Activated naive CD8-positive, alpha-beta T cell (primary cell): ENCODE results near the gene HINT3.
"Not testable (repeated sequence)": the region's sequence is repeated elsewhere in the genome, so short reads cannot be mapped to it uniquely, and the experiment has no call there.

Experiments
- H3K27ac Mint-ChIP-seq: one replicate; pipeline ENCODE4 v1.8.0; 2021; ENCODE audit warnings: mixed read lengths
- H3K27me3 Mint-ChIP-seq: one replicate; pipeline ENCODE4 v1.8.0; 2021; ENCODE audit warnings: mixed read lengths
- H3K36me3 Mint-ChIP-seq: one replicate; pipeline ENCODE4 v1.8.0; 2021; ENCODE audit warnings: mixed read lengths
- H3K4me1 Mint-ChIP-seq: one replicate; pipeline ENCODE4 v1.8.0; 2021; ENCODE audit warnings: low read depth, mixed read lengths
- H3K4me3 Mint-ChIP-seq: one replicate; pipeline ENCODE4 v1.8.0; 2021; ENCODE audit warnings: mild to moderate bottlenecking, mixed read lengths
- H3K9me3 Mint-ChIP-seq: one replicate; pipeline ENCODE4 v1.8.0; 2021; ENCODE audit warnings: low read depth, mixed read lengths

Gene HINT3

DNA sequence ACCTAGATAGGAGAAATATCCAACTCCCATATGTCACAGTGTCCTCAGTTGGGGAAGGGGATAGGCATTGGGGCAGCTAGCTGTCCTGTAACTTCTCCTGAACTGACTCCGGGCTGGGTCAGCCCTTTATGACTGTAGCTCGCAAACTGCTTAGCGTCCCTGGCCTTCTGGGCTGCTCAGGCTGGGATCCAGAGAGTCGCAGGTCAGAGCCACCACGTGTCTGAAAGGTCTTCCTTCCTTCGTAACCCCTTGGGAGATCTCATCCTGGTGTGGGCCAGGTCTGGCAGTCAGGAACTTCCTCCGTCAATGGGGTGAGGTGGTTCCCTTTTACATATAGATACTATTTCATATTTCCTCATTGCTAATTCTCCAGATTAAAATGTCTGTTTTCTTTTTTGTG, 28.8 kb upstream of the HINT3 start:
- no peaks in the 10 kb centered on the region for H3K9me3 Mint-ChIP-seq
- no peaks in the 10 kb centered on the region for H3K27me3 Mint-ChIP-seq
- no peak overlapping the region for H3K27ac Mint-ChIP-seq
- no peak overlapping the region for H3K4me3 Mint-ChIP-seq
- peaks cover 3% of the 10 kb centered on the region for H3K4me1 Mint-ChIP-seq
- H3K36me3 Mint-ChIP-seq: peaks cover 28% of the 10 kb centered on the region

DNA sequence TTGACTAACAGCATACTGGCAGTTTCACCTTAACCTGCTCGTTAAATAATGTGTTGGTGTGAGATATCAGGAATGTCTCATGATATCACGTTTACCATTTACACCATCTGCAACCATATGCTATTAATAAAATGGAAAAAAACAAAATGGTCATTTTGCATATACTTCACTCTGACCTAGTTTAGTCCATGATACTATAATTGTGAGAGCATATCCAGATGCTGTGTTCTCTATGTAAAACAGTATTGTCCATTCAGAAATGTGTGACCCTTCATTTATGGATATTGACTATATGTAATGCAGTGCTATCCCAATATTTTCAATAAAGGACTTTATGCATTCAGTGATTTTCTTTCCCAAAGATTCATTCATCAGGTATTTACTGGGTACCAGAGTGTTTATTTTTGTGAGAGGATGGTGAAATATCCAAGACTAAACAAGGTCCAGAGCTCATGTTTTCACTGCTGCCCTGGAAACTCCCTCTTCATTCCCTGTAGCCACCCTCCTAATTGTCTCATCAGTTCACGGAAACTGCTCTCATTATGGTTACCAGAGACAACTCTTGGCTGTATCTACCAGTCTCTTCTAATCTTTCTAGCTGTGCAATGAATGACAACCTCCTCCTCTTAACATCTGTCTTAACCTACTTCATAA, 25.7 kb upstream of the HINT3 start:
- Mint-ChIP-seq H3K27ac (no peak overlapping the region), H3K4me1 (peaks cover 3% of the 10 kb centered on the region), H3K4me3 (no peak overlapping the region), H3K36me3 (peaks cover 19% of the 10 kb centered on the region), H3K9me3 (no peaks in the 10 kb centered on the region), H3K27me3 (no peaks in the 10 kb centered on the region)

DNA sequence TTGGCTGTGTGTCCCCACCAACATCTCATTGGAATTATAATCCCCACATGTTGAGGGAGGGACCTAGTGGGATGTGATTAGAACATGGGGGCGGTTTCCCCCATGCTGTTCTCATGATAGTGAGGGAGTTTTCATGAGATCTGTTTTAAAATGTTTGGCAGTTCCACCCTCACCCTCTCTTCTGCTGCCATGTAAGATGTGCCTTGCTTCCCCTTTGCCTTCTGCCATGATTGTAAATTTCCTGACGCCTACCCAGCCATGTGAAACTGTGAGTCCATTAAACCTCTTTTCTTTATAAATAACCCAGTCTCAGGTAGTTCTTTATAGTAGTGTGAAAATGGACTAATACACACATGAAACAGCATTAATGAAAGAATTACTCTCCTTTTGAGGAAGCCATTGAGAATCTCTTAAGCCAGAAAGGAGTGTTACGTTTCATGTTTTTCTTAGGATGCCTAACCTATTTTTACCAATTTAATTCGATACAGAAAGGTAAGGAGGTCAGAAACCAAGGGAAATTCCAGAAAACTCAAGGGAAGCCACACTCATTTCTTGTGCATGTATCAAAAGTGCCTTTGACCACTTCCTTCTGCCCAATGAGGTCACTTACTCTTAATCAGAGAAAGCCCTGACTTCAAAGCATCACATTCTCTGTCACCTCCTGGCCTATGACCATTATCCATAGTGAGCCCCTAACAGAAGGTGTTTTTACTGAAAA, 24.7 kb upstream of the HINT3 start:
- Mint-ChIP-seq H3K27ac (no peak overlapping the region), H3K9me3 (no peaks in the 10 kb centered on the region), H3K4me3 (no peak overlapping the region), H3K4me1 (peaks cover 3% of the 10 kb centered on the region), H3K27me3 (no peaks in the 10 kb centered on the region), H3K36me3 (peaks cover 16% of the 10 kb centered on the region)

DNA sequence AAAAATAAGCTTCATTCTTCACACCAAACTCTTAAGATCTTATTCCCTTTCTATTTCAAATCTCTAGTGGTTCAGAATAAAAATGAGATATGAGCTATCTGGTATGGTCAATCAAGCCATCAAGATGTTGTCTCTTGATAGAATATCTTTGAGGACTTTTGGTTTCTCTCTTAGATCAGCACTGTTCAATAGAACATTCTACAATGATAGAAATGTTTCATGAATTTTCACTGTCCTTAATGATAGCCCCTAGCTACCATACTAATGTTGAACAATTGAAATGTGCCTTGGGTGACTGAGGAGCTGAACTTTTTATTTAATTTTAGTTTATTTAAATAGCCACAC, 24.1 kb upstream of the HINT3 start:
- peaks cover 16% of the 10 kb centered on the region for H3K36me3 Mint-ChIP-seq
- H3K4me3 Mint-ChIP-seq: no peak overlapping the region
- peaks cover 3% of the 10 kb centered on the region for H3K4me1 Mint-ChIP-seq
- H3K27me3 Mint-ChIP-seq: no peaks in the 10 kb centered on the region
- H3K9me3 Mint-ChIP-seq: no peaks in the 10 kb centered on the region
- H3K27ac Mint-ChIP-seq: no peak overlapping the region

DNA sequence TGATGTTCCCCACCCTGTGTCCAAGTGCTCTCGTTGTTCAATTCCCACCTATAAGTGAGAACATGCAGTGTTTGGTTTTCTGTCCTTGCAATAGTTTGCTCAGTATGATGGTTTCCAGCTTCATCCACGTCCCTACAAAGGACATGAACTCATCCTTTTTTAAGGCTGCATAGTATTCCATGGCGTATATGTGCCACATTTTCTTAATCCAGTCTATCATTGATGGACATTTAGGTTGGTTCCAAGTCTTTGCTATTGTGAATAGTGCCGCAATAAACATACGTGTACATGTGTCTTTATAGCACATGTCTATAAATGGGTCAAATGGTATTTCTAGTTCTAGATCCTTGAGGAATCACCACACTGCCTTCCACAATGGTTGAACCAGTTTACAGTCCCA, 21.1 kb upstream of the HINT3 start:
- not testable (repeated sequence) for H3K4me1 Mint-ChIP-seq, H3K9me3 Mint-ChIP-seq, H3K4me3 Mint-ChIP-seq, H3K27ac Mint-ChIP-seq, H3K36me3 Mint-ChIP-seq, H3K27me3 Mint-ChIP-seq

DNA sequence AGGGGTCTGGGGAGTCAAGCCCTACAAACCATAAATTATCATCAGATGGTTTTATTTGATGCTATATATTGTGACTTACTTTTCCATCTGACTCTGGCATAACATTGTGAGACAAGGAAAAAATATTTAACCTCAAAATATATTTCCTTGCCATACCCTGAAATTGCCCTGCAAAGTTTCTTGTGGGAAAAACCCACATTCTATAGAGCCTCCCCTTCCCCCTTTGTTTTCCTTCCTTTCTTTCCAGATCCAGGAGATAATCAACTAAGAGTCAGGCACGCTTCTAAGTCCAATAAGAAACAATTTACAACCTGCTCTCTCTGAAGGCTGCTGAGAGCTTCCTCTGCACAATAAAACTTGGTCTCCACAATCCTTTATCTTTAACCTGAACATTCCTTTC, 17.5 kb upstream of the HINT3 start:
- H3K4me3 Mint-ChIP-seq: no peak overlapping the region
- peaks cover 12% of the 10 kb centered on the region for H3K27me3 Mint-ChIP-seq
- H3K27ac Mint-ChIP-seq: no peak overlapping the region
- H3K4me1 Mint-ChIP-seq: no peaks in the 10 kb centered on the region
- H3K36me3 Mint-ChIP-seq: peaks cover 2% of the 10 kb centered on the region
- H3K9me3 Mint-ChIP-seq: no peaks in the 10 kb centered on the region

DNA sequence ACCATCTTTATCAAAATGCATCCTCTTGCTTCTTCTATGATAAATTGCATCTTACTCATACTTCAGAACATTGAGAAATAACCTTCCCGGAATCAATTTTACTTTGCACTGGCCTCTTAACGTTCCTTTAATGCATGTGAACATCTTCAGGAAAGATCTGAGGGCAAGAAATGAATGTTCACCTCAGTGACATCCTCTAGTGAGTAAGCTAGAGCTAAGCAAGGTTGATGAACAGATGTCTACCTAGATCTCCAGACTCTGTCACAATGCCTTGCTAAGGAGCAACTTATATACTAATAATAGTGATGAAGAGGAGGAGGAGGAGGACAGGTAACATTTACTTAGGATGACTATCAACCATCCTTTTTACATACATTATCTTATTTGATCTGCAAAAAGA, 16.8 kb upstream of the HINT3 start:
- Mint-ChIP-seq H3K4me1 (no peaks in the 10 kb centered on the region), H3K9me3 (no peaks in the 10 kb centered on the region), H3K4me3 (no peak overlapping the region), H3K27me3 (peaks cover 12% of the 10 kb centered on the region), H3K36me3 (peaks cover 2% of the 10 kb centered on the region), H3K27ac (no peak overlapping the region)

DNA sequence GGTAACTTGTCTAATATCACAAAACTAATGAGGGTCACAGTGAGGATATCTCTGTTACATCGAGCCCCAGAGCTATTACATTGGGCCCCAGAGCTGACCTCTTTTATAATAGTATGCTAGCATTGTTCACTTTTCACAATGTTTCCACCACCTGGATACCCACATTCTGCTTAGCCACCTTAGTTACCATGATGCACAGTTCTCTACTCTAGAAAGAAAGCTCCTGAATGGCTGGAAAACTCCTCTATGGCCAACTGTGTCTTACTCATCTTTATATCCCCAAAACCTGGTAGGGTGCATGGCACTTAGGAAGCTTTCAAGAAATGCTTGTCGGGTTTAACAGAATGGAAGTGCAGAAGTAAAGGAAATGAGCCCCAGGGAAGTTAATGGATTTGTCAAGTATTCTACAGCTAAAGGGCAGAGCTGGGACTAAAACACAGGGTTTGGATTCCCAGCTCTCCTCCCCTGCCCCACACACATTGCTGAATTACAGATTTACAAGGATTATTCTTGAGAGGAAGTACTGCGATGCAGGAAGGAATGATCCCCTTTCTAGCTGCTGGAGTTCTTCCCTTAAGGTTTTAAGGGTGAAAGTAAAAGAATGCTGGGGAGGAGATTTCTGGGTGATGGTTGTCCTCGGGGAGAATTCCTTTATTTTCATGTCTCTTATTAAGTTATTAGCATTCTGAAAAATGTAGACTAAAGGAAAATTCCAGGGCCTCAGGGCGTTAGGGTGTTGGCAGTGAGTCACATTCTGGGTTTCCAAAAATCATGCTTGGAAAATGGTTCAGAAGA, 16.1 kb upstream of the HINT3 start:
- Mint-ChIP-seq H3K9me3 (no peaks in the 10 kb centered on the region), H3K4me1 (no peaks in the 10 kb centered on the region), H3K36me3 (peaks cover 1% of the 10 kb centered on the region), H3K27me3 (peaks cover 12% of the 10 kb centered on the region), H3K27ac (no peak overlapping the region), H3K4me3 (no peak overlapping the region)

DNA sequence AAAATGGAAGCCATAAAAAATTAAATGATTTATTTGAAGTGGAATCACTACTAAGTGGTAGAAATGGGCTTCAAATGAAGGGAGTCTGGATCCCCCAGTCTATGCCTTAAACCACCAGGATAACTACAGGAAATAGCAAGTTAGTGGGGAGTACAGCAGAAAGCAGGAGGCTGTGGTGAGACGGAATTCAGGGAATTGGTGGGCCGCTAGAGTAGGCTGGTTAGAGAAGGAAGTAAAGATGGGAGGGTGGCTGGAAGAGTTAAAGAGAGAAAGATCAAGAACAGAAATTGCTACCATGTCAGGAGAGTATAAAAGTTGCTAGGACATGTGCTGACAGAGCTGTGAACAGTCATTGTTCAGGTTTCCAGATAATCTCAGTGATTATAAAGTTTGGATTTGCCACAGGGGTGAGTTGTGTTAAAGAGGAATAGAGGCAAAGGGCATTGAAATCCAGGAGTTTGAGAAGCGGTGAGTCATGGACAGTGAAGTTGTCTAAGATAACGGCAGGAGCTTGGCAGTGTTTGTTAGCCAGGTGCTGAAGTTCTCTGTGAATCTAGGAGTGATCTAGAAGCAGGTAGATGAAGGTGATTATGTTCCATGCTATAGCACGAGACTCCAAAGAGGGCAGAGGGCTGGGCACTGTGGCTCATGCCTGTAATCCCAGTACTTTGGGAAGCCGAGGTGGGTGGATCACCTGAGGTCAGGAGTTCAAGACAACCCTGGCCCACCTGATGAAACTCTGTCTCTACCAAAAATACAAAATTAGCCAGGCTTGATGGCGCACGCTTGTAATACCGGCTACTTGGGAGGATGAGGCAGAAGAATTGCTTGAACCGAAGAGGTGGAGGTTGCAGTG, 13.7 kb upstream of the HINT3 start:
- Mint-ChIP-seq H3K27ac (no peak overlapping the region), H3K9me3 (no peaks in the 10 kb centered on the region), H3K4me3 (no peak overlapping the region), H3K27me3 (peaks cover 12% of the 10 kb centered on the region), H3K4me1 (no peaks in the 10 kb centered on the region), H3K36me3 (no peaks in the 10 kb centered on the region)

DNA sequence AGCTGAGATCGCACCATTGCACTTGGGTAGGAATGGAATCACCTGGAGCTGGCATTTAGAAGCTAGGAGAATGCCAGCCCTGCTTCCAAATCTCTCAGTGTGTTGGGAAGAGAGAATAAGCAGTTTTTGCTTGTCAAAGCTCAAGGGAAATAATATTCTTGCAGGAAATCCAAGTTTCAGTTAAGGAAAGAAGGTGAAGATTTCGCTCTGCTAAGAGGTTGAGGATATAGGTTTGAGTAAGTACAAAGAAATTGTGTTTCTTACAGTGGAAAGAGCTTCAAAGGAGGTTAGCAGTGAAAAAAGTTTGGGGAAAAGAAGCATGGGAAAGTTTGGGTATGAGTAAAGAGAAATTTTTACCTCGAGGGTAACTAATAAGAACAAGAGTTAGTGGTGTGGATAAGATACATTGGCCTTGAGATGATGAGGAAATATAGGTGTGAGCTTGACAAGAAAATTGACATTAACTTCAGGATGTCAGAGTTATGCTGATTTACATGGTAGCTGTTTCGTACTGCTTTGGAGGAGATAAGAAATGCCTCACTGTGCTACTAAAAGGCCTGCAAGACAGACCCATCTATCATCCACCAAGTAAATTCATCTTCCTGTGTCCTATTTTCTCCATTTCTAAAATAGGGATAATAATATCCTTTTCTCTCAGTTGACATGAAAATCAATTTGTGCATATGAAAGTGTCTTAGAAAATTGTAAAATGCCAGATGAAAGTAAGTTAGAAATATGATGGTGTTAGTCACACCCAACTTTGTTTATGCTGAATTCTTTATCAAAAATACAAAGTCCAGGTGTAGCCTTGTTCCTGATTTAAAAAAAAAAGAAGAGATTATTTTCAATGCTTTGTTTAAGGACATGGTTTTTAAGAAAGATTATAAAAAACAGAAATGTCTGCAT, 12.8 kb upstream of the HINT3 start:
- Mint-ChIP-seq H3K4me1 (no peaks in the 10 kb centered on the region), H3K27ac (no peak overlapping the region), H3K36me3 (no peaks in the 10 kb centered on the region), H3K4me3 (no peak overlapping the region), H3K9me3 (no peaks in the 10 kb centered on the region), H3K27me3 (peaks cover 13% of the 10 kb centered on the region)

DNA sequence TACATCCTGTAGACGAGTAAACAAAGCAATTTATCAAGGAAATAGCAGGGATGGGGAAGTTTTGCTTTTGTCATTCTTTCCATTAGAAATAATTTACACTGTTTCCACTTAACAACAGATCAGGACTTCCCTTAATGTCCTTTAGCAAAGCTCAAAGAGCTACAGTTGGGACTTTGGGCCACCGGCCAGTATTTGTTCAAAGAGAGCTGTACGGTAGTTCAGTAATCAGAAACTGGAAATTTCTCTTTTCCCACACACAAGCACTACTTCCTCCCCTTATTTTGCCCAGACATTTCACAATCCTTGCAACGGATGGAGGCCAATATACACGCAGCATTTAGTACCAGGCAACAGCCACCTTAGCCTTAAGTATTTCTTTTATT, 12.1 kb upstream of the HINT3 start:
- Mint-ChIP-seq H3K4me3 (no peak overlapping the region), H3K27ac (no peak overlapping the region)

DNA sequence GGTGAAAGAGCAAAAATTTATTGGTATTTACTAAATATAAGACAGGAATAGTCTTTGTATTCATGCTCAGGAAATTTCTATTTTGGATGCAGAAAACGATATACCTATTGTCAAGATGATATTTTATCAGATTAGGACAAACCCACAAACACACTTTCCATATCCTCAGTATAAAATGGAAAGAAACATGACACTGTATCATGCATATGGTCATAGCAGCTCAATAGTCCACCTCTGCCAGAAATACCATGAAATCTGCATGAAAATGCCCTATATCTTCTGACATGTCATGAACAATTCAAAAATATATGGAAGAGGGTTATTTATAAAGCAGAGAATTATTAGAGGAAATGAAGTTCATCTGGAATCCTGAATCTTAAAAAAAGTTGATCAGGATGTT, 11.7 kb upstream of the HINT3 start:
- H3K36me3 Mint-ChIP-seq: no peaks in the 10 kb centered on the region
- no peaks in the 10 kb centered on the region for H3K4me1 Mint-ChIP-seq
- H3K27ac Mint-ChIP-seq: no peak overlapping the region
- H3K9me3 Mint-ChIP-seq: no peaks in the 10 kb centered on the region
- no peak overlapping the region for H3K4me3 Mint-ChIP-seq
- H3K27me3 Mint-ChIP-seq: peaks cover 9% of the 10 kb centered on the region

More for the DNA sequence above, 12.1 kb upstream of the HINT3 start:
- H3K36me3 Mint-ChIP-seq: no peaks in the 10 kb centered on the region
- no peaks in the 10 kb centered on the region for H3K9me3 Mint-ChIP-seq
- H3K4me1 Mint-ChIP-seq: no peaks in the 10 kb centered on the region
- H3K27me3 Mint-ChIP-seq: peaks cover 10% of the 10 kb centered on the region

DNA sequence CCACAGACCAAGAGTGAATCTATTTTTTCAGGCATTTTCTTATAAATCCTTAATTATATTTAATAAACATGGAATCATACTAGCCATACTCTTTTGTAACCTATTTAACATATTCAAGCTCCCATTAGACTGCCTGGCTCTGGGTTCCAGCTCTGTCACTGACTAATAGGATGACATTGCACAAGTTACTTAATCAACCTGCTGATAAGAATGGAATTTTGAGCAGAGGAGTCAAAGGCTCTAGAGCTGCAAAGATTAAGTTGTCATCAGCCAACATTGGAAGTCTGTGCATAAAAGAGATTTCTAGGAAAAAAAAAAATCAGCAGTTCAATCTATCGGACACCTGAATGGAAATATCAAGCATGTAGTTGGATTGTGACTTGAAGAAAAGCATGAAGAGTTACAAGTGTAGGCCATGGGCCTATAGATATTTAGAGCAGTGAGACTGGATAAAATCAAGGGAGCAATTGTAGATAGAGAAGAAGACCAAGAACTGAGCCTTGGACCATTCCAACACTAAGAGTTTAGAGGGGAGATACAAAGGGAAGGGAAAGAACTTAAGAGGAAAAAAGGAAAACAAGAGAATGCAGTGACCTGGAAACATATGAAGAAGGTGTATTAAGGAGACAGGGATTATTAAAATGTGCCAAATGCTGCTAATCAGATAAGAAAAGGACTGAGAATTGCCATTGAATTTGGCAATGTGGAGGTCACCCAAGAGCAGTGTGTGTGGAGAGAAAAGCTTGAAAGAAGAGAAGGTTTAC, 11.0 kb upstream of the HINT3 start:
- Mint-ChIP-seq H3K27ac (no peak overlapping the region), H3K36me3 (no peaks in the 10 kb centered on the region), H3K4me3 (no peak overlapping the region), H3K27me3 (peaks cover 8% of the 10 kb centered on the region), H3K4me1 (no peaks in the 10 kb centered on the region), H3K9me3 (no peaks in the 10 kb centered on the region)
